HG02763 (cell line): ENCODE results near the gene DCAF6.

Experiments used
- ATAC-seq: cut with Tn5 transposase; IDR thresholded peaks from one replicate; pipeline ENCODE4 v1.9.1; 2021; ENCODE audit warnings: mild to moderate bottlenecking, moderate library complexity; ENCODE audit not compliant: unreplicated experiment

The DCAF6 gene

DNA sequence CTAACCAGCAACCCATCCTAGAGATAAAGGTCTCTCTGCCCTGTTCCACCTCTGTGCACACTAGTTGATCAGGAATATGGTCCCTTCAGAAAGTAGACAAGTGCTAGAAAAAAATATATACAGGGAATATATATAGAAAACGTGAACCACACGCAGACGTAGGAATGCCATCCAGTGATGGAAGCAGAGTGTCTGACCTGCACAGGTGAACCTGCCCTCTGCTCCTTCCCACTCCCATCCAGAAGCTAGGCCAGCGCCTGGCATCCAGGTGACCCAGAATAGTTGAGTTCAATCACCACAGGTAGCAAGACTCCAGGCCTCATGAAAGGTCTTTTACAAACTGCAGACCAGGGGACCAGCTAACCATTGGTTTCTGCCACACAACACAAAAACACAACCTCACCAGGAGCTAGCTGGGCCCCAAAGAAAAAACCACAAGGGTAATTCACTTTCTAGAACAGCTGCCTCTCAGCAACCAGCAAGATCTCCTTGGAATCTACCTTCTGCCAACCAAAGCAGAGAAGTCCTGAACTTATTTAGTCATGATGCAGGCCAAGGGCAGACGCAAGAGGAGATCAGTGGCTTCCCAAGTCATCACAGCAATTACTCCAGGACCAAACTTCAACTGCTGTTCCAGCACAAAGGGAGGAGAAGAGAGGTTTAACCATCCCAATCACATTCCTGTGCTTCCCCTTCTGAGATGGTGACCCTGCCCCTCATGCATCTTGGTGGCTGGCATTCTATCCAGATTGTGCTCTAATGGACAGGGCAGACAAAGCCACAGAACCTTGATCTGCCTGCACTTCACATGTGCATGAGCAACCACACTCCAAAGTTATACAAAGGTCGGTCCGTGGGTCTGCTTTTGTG lies 147.2 kb downstream of the DCAF6 start:
- no peak for ATAC-seq

DNA sequence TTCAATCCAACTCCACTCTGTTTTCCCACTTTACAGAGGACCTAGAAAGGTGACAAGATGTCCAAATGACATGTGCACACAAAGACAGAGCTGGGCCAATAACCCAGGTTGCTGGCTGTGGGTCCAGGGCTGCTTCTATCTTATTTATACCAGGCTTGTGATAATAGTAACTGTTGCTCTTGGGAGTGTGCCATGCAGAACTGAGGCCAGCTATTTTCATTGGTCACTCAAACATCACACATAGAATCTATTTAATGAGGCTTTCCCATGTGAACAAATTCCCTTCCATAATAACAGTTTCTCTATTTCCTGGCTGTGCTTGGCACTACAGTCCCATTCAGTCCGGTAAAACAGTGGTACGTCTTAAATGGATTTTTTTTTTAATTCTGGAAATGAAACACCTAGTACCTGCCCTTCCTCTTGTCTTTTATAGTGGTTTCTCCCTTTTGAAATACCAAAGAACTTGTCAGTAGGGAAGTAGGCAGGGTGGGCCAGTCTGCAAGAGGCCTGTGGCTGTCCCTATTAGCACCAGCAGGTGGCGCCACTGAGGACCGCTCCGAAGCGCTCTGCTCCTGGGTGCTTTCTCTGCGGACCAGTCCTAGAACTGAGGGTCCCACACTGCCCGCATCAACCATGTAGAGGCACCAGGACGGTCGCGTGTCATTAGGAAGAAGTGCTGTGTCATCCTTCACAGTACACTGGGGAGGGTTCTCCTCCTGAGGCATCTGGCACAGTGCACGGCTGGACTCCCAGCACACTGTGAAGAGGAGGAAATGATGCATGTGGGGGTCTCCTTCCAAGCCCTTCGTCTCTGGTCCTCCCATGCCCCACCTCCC lies 148.1 kb downstream of the DCAF6 start:
- ATAC-seq, result no peak

DNA sequence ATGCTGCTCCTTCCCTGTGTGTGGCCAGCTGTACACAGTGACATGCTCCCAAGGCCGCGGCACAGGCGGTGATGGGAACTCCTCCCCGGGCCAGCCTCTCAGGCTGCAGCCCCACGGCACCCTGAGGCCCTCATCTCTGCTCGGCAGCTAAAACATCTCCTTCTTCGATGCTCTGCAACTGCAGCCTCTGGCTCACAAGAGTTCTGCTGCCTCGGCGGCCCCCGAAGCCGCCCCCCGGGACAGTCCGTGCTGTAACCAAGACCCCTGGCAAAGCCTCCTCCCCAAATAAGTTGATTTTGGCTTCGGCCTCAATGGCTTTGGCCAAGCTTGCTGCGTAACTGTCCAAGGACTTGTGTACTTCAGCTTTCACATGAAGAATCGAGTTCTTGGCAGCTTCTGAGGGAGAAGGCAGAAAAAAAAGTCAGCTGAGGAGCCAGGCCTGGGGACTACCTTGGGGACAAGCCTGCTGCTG lies 149.0 kb downstream of the DCAF6 start:
- no peak for ATAC-seq

DNA sequence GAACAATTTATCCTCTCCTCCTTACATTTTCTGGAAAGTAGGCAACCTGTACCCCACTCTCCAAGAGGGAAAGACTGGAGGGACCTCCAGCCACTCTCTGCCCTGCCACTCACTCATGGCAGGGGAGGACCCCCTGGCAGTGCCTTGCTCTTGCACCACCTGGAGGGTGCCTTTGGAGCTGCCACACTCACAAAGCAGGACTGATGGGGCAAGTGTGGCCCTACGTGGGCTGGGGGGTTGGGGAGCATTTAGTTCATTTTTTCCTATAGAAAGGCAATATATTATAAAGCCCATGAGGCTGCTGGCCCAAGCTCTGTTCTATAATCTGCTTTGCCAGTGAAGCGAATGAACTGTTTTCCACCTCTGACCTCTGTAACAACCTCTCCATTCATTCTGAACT lies 150.0 kb downstream of the DCAF6 start:
- no peak for ATAC-seq

DNA sequence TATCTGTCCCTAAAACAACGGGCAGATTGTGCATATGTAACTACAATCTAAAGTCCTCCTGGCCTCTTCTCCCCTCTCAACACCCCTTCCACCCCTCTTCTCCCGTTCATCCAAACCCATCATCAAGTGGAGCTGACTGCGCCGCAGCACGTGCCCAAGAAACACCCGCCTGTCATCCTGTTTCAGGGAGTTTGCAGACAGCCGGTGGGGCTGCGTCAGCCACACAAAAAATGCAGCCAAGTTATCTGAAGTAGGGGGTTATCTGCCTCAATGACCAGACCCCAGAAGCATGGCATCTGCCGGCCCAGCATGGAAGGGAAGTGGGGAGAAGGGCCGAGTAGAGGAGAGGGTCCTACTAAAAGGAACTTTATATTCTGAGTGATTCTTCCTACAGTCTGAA lies 151.2 kb downstream of the DCAF6 start:
- ATAC-seq, result no peak

DNA sequence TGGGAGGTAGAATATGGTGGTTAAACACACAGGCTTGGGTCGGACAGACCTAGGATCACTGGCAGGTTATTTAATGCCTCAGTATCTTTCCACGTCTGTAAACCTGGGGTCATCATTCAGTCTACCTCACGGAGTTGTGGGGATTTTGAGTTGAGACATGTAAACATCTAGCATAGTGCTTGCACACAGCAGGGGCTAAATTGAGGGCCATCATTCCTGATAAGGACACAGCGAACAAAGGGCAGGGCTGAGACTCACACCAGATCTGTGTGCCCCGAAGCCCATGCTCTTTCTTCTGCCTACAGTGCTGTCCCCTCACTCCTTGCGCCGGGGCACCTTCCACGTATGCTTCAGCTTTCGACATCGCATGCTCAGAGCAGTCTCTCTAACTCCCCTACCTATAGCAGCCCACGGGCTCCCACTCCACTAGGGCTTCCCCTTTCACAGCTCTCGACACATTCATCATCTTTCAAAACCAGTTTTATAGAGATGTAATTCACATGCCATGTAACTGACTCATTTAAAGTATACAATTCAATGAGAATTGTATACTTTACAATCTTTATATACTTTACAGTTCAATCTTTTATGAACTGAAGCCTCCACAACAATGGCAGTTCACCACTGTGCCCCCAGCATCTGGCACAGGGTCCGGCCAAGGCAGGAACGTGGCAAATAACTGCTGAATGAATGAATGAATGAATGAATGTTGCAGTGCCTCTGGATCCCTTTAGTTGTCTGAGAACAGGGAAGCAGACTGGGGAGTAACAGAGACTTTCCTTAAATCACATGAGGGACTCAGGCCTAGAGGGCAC lies 152.2 kb downstream of the DCAF6 start:
- ATAC-seq, result no peak

DNA sequence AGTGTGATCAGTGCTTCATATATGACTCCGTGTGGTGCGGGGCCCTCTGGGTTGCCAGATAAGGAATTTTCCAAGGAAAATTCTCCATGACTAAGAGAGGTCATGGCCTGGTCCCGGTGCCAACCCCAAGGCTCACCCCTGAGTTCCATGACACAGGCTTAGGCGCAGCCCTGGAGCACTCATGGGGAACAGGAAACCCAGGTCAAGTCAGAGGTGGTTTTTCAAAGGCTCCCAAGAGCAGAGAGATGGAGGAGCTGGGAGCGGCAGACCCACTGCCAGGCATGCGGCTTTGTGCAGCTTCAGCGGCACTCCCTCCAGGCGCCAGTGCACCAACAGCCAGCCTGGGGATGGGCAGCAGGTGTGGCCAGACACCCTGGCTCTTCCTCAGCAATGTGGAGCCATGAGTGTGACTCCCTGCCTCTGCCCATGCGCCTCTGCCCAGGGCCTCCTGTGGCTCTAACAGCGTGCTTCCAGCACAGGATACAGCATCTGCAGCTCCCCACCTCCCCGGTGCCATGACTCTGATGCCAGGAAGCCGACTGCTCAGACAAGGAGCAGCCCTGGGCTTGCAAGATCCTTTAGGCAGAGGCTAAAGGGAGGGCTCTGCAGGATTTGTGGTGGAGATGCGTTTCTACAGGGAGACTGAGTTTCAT lies 153.0 kb downstream of the DCAF6 start:
- no peak for ATAC-seq

DNA sequence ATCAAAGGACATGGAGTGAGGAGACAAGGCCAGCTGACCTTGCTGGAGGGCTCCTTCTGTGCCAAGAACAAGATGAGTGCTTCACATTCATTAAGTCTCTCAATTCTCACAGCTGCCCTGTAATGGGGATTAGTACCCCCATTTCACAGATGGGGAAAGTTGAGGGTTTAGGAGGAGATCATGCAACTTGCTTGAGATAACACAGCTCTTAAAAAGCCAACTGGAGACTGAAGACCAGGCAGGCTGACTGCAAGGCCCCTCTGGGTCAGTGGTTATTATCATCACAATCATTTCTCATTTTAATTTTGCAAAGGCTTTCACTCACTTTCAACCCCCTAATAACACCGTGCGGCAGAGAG lies 153.5 kb downstream of the DCAF6 start:
- no peak for ATAC-seq

DNA sequence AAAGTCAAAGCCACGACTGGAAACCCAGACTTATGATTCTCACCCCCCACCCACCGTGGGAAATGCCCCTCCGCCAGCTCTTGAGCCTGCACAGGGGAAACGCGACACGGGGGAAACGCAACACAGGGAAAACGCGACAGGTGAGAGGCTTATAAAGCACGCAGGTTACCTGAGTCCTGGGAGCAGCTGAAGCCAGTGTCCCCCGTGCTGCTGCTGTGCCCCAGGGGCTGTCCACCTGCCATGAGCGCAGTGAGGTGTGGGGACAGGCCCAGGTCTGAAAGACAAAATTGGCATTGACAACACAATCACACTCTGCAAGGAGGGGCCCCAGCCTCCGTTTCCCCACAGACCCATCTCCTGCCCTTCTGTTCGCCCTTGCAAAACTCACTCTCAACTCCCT lies 153.9 kb downstream of the DCAF6 start:
- ATAC-seq, result no peak

DNA sequence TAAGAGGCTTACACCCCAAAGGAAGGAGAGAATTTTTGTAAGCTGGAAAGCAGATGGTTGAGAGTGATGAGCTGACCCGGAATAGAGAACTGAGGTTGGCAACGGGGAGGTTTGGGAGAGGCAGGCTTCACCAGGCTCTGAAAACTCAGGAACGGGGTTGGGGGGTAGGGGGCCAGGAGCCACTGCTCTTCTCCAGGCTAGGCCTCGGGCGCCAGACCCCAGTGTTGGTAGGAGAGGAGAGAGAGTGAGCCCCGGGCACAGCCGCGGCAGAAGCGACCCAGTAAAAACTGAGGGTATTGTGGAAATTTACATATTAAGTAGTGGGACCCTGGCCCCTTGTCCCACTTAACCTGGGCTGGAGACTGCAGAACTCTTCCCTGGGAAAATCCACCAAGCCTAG lies 154.6 kb downstream of the DCAF6 start:
- no peak for ATAC-seq

DNA sequence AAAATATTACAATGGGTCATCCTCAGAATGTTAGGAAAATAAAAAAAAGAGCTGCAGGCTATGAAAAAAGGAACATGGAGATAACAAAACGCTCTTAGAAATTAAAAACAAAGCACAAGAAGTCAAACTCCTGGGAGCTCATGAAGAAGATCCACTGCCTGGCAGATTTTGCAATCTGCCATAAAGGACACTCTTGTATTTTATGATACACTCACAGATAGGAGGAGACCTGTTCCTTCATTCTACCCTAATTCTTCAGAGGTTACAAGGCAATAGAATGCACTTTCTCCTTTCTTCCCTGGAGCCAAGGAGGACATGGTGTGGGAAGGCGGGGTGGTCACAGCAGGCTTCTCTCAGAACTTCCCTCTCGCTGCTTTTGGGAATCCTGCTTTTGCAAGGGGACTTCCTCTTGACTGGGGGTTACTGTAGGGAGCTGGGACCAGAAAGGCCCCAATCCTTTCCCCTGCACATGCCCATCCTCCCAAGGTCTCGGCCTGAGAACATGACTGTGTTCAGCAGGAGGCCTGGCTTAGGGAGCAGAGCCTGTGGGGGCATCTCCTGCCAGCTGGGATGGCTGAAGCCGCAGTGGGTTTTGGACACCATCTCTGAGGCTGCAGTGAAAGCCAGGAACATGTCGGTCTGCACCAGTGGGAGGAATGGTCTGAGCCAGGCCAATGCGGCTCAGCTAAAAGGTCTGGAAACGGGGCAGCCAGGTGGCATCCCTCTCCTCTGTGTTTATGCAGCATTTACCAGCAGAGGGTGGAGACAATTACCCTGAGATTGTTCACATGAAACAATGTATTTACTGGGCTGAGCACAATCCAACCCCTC lies 155.5 kb downstream of the DCAF6 start:
- no peak for ATAC-seq

DNA sequence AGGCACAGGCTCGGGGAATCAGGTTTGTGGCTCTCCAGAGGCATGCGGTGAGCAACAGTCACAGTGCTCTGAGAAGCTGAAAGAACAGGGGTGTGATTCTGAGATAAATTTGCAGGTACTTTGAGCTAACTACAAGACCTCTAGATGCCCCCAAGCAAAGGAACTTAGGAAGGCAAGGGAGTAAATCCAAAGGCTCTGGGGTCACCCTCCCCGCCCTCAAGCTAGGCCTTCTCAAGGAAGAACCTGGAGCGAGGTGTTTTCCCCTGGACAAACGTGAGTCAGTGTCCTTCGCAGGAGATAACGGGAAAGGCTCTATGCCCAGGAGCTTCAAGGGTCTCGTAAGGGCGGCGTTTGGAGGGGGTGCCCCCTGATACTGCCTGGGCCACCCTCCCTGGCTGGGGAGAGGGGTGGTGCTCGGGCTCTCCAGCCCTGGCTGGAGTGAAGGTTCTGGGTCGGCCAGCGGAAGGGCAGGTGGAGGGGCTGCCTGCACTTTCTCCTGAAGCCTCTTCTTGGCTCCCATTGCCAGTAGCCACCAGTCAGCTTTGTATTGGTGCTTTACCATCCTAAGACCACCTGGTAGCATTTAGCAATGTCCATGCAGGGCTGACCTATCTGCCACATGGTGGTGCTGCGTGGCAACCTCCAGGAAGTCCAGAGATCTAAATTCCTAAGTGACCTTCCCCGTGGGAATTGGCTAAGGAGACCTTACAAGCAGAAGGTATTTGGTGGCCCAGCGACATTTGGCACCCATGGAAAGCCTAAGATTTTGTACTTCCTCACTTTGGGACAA lies 156.3 kb downstream of the DCAF6 start:
- no peak for ATAC-seq

DNA sequence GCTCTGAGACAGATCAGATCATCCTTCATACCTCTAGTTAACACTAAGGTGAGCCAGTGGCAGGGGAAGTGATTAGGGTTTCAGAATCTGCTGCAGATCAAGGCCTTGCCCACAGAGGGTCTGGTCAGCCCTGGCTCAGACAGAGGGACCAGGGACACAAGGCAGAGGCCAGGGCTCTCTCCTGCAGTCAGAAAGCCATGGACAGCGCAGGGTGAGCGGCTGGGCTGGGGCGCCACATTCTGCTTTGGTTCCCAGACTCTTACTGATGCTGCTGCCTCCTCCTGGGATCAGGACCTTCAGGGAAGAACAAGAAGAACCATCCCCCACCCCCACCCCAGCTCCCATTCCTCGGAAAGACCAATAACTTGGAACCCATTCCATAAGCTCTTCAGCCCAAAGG lies 157.1 kb downstream of the DCAF6 start:
- no peak for ATAC-seq

DNA sequence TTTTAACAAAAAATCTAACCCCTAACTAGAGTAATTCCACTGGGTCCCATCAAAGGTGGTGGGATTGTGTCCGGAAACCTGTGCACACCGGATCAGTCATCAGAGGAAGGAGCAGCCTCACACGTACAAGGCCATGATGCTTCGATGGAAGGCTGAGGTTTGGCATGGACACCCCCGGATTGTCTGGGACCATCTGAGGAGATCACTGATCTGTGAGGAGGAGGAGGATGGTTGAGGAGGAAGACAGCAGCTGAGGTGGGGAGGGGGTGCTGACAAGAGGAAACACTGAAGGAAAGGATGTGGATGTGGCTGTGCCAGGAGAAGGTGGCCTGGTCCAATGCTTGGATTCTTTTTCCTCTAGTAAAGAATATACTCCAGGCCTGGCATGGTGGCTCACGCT lies 159.0 kb downstream of the DCAF6 start:
- ATAC-seq, result no peak

DNA sequence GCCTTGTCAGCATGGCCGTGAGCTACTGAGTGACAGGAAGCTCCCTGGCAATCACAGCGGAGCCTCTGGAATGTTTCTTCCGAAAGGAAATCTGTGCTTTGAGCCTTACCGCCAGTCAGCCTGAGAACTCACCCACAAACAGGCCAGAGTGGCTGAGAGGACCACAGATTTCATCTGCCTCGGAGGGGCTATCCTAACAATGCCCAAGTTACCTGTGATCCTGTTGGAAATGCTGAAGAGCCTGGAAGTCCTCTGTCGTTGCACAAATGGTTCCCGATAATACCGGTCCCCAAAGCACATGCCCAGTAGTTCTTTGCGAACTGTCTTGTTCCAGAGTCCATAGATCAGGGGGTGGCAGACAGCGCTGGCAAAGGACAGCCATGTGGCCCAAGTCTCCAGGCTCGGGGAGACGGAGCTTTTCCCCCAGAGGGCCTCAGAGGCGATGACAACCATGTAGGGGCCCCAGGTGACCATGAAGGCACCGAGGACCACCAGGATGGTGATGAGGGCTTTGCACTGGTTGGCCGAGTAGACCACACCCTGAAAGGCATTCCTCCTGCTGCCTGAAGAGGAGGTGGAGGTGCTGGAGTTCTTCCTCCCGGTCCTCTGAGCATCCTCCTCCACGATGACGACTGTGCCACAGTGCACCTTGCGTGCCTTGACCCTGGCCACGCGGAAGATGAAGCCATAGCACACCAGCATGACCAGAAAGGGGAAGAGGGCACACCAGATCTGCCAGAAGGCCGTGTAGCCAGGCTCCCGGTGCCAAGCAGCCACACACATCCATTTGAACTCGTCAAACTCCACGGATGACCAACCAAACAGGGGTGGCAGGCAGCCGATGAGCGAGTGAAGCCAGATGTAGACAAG lies 160.0 kb downstream of the DCAF6 start:
- ATAC-seq, result no peak

DNA sequence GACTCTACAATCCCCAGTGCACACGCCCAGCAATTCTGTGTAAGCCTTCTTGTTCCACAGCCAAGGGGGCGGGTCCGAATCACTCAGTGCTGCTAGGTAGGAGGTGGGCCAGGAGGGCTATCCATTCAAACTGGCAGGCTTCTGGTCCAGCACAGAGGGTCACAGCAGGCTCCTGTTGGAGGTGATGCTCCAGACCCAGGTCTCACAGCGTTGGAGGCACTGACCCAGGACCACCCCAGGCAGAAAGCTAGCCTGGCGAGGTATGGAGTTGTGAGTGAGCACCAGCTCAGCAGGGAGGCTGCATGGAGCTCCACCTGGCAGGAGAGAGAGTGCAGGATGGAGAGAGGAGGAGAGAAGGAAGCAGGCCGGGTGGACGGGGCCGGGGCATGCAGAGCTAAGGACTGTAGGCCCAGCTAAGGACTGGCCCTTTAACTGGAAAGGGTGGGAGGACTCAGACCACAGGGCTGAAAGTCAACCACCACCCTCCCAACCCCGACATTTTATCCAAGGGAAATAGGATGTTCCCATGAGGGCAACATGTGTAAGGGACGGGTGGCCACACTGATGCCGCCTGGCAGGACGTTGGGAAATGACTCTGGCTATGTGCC lies 161.5 kb downstream of the DCAF6 start:
- ATAC-seq, result no peak

DNA sequence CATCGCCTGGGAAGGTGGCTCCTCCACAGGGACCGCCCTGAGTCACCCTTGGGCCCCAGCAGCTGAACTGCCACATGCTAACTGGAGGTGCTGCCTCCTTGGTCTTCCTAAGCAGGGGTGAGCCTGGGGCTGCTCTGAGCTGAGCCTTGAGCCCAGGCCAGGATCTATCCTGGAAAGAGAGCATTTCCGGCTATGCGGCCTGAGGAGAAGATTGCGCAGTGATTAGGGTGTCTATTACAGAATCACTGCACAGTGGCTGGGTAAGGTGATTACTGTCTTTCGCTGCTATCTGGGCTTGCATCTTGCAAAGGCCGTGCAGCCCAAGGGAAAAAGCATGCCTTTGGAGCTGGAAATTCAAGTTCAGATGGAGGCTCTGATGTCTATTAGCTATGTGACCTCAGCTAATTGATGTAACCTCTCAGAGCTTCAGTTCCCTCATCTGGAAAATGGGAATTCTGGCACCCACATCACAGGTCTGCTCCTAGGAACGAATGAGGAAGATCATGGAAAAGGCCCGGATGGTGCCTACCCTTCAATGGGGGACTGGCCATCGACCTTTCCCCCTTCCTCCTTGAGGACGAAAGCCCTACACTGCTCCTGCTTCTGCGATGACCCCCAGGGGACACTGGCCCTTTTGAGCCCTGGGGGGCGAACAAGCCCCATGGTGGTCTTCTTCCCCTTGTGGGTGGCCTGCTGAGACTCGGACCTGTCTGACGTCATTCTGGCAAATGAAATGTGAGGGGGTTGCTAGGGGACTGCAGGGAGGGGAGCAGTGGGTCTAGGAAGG lies 162.2 kb downstream of the DCAF6 start:
- ATAC-seq, result no peak
